Mesodermal cell (in vitro differentiated cells): Measurements from ENCODE around the gene PHF11.
"Not testable (repeated sequence)": the region's sequence is repeated elsewhere in the genome, so short reads cannot be mapped to it uniquely, and the experiment has no call there.

Experiments used
- H3K27ac ChIP-seq: 2 replicates; pipeline ENCODE4 v1.7.0; 2013; ENCODE audit warnings: mild to moderate bottlenecking, low read depth, low read length, moderate library complexity; ENCODE audit not compliant: severe bottlenecking
- H3K36me3 ChIP-seq: 2 replicates; pipeline ENCODE4 v1.7.1; 2013; ENCODE audit warnings: mild to moderate bottlenecking, low read length, moderate library complexity; ENCODE audit not compliant: control insufficient read depth, insufficient read depth
- H3K4me1 ChIP-seq: one replicate; pipeline ENCODE4 v1.7.1; 2013; ENCODE audit warnings: mild to moderate bottlenecking, low read length; ENCODE audit not compliant: insufficient read depth, control insufficient read depth, poor library complexity, severe bottlenecking
- H3K4me3 ChIP-seq: 2 replicates; pipeline ENCODE4 v1.7.0; 2013; ENCODE audit warnings: low read length, control low read depth, mild to moderate bottlenecking; ENCODE audit not compliant: insufficient read depth, poor library complexity, severe bottlenecking; ENCODE audit errors: extremely low read depth
- H3K9me3 ChIP-seq: 2 replicates; pipeline ENCODE4 v1.7.1; 2013; ENCODE audit warnings: mild to moderate bottlenecking, low read length, moderate library complexity; ENCODE audit not compliant: control insufficient read depth
- WGBS, 2 experiments: methylation state at CpG; one replicate each; pipeline ENCODE4 v1.1.5; 2013; ENCODE audit warnings: missing lambda C conversion rate in 2 of 2; ENCODE audit not compliant: insufficient coverage in 2 of 2; 5-methylcytosine and 5-hydroxymethylcytosine counted together

Gene PHF11

DNA sequence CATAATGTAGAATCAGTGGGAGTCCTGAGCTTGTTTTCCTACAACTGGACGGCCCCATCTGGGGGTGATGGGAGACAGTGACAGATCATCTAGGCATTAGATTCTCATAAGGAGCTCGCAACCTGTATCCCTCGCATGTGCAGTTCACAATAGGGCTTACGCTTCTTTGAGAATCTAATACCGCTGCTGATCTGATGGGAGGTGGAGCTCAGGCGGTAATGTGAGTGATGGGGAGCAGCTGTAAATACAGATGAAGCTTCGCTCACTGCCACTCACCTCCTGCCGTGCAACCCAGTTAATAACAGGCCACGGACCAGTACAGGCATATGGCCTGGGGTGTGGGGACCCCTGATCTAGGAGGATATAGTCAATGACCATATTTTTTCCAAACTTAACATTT is 50.8 kb downstream of the PHF11 start:
- H3K4me3 ChIP-seq = no peak overlapping the region
- peaks cover 46% of the 10 kb centered on the region for H3K36me3 ChIP-seq
- no peaks in the 10 kb centered on the region for H3K9me3 ChIP-seq
- H3K4me1 ChIP-seq = peaks cover under 1% of the 10 kb centered on the region
- H3K27ac ChIP-seq = no peak overlapping the region
- WGBS, 2 experiments = 92 to 96% methylated on average over 5 to 7 of the region's 9 CpGs

DNA sequence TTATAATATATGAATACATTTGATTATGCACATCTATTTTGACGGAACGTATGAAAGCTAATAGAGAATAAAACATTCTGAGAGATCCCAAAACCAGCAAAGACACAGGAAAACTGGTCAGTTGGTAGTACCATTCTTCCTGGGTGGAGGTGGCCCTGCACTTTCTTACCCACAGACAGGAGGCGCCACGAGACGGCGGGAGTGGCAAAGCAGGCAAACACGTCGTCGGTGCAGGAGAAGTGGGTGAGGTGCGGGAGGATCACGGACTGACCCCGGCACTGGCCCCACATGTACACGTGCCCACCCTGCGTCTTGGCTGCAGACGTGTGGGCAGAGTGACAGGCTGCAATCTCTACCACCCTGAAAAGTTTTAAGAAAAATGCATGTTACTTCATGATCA is 53.5 kb downstream of the PHF11 start:
- H3K27ac ChIP-seq = no peak overlapping the region
- no peaks in the 10 kb centered on the region for H3K9me3 ChIP-seq
- H3K4me1 ChIP-seq = no peaks in the 10 kb centered on the region
- H3K36me3 ChIP-seq = peaks cover 49% of the 10 kb centered on the region
- 90 to 91% methylated on average over 8 to 9 of the region's 15 CpGs for WGBS, 2 experiments
- no peak overlapping the region for H3K4me3 ChIP-seq

DNA sequence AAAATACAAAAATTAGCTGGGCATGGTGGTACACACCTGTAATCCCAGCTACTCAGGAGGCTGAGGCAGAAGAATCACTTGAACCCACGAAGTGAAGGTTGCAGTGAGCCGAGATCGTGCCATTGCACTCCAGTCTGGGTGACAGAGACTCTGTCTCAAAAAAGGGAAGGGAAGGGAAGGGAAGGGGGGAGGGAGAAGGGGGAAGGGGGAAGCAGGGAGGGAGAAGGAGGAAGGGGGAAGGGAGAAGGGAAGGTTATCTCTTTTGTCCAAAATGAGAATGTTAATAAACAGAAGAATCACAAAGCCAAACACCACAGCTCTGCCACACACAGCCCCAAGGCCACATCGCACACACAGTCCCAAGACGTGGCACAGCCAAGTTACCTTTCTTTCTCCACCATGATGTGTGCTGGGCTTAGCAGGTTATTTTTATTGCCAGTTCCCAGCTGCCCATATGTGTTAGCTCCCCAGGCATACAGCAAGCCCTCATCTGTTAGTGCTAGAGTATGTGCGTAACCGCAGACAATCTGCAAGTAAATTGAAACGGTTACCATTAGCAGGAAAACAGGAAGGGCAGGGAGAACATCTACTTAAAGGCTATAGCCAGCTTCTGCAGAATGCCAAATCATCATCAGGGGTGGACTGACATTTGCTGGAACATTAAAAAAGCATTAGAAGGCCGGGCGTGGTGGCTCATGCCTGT is 55.3 kb downstream of the PHF11 start:
- Histone ChIP-seq H3K9me3 (no peaks in the 10 kb centered on the region), H3K27ac (no peak overlapping the region), H3K4me1 (no peaks in the 10 kb centered on the region), H3K36me3 (peaks cover 57% of the 10 kb centered on the region), H3K4me3 (no peak overlapping the region)
- WGBS, 2 experiments = 92 to 95% methylated on average over 7 to 10 of the region's 10 CpGs

DNA sequence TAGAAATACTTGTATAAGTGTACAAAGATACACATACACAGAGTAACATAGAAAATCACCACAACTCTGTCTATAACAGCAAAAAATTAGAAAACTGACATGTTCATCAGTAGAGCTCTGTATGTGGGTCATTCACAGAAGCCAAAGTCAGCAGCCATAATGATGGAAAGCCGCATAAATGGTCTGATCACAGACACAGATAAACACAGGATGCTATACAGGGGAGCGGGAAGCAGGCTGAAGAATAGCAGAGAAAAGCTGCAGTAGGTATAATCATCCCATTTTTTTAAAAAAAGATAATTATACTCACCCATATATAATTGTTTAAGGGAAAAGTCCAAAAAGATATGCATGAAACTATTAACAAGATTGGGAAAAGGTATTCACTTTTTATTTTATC is 58.1 kb downstream of the PHF11 start:
- Histone ChIP-seq H3K9me3 (no peaks in the 10 kb centered on the region), H3K27ac (no peak overlapping the region), H3K4me3 (no peak overlapping the region), H3K36me3 (peaks cover 58% of the 10 kb centered on the region), H3K4me1 (no peaks in the 10 kb centered on the region)
- WGBS, 2 experiments = 67 to 100% methylated on average over 1 of the region's 2 CpGs

DNA sequence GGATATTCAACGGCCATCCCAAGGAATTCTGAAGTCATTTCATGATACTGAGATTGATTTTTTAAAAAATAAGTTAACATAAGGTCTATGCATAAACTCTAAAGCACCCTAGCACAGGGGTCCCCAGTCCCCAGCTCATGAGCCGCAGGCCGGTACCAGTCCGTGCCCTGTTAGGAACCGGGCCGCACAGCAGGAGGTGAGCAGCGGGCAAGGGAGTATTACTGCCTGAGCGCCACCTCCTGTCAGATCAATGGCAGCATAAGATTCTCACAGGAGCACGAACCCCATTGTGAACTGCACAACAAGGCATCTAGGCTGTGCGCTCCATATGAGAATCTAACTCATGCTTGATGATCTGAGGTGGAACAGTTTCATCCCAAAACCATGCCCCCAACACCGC is 58.6 kb downstream of the PHF11 start:
- peaks cover 59% of the 10 kb centered on the region for H3K36me3 ChIP-seq
- WGBS, 2 experiments = 88 to 93% methylated on average over 9 to 10 of the region's 11 CpGs
- H3K9me3 ChIP-seq = no peaks in the 10 kb centered on the region
- H3K27ac ChIP-seq = no peak overlapping the region
- H3K4me3 ChIP-seq = no peak overlapping the region
- no peaks in the 10 kb centered on the region for H3K4me1 ChIP-seq

DNA sequence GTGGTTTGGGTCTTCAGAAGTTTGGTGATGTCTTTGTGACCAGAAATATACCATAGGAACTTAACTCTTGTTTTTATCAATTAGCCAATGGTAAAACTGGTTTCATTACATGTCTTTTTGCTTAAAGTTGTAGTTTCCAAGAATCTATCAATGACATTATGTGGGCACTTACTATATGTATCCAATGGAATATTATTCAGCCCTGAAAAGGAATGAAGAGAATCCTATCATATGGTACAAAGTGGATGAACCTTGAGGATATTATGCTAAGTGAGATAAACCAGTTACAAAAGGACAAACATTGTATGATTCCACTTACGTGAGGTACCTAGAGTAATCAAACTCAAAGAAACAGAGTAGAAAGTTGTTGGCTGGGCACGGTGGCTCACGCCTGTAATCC is 63.3 kb downstream of the PHF11 start:
- Histone ChIP-seq H3K27ac (no peak overlapping the region), H3K9me3 (no peaks in the 10 kb centered on the region), H3K36me3 (peaks cover 65% of the 10 kb centered on the region), H3K4me1 (no peaks in the 10 kb centered on the region), H3K4me3 (no peak overlapping the region)
- 97% methylated on average over 3 of the region's 3 CpGs; no CpG with 5 or more reads in 1 of the 2 experiments for WGBS, 2 experiments

GRCh38 chr13:49560270-49561061 is 64.7 kb downstream of the PHF11 start:
- Histone ChIP-seq H3K36me3 (peaks cover 61% of the 10 kb centered on the region), H3K27ac (no peak overlapping the region), H3K4me1 (no peaks in the 10 kb centered on the region), H3K9me3 (no peaks in the 10 kb centered on the region), H3K4me3 (no peak overlapping the region)
- WGBS, 2 experiments = 87 to 100% methylated on average over 3 of the region's 10 CpGs

GRCh38 chr13:49561062-49561410 is 65.3 kb downstream of the PHF11 start:
- no peak overlapping the region for H3K27ac ChIP-seq

DNA sequence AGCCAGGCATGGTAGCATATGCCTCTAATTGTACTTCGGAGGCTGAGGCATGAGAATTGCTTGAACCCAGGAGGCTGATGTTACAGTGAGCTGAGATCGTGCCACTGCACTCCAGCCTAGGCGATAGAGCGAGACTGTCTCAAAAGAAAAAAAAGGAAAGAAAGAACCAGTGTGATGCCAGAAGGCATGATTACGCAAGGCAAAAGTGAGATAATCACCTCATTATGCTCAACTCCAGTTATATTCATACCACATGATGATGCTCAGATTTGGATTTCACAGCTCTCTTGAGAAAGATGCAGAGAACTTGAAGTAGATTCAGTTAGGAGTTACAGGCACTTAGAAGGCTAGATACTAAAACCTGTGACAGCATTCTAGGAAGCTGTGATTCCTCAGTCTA is 67.8 kb downstream of the PHF11 start:
- H3K9me3 ChIP-seq = no peaks in the 10 kb centered on the region
- no peak overlapping the region for H3K27ac ChIP-seq
- peaks cover 55% of the 10 kb centered on the region for H3K36me3 ChIP-seq
- 82 to 86% methylated on average over 3 to 4 of the region's 5 CpGs for WGBS, 2 experiments
- H3K4me1 ChIP-seq = no peaks in the 10 kb centered on the region
- no peak overlapping the region for H3K4me3 ChIP-seq

More at GRCh38 chr13:49561062-49561410, 65.3 kb downstream of the PHF11 start:
- no peak overlapping the region for H3K4me3 ChIP-seq
- WGBS, 2 experiments = 93% methylated on average over 2 of the region's 3 CpGs
- no peaks in the 10 kb centered on the region for H3K9me3 ChIP-seq
- peaks cover 57% of the 10 kb centered on the region for H3K36me3 ChIP-seq
- no peaks in the 10 kb centered on the region for H3K4me1 ChIP-seq

DNA sequence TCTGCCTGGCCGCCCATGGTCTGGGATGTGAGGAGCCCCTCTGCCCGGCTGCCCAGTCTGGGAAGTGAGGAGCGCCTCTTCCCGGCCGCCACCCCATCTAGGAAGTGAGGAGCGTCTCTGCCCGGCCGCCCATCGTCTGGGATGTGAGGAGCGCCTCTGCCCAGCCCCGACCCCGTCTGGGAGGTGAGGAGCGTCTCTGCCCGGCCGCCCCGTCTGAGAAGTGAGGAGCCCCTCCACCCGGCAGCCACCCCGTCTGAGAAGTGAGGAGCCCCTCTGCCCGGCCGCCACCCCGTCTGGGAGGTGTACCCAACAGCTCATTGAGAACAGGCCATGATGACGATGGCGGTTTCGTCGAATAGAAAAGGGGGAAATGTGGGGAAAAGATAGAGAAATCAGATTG is 69.7 kb downstream of the PHF11 start:
- 96% methylated on average over 7 of the region's 25 CpGs; no CpG with 5 or more reads in 1 of the 2 experiments for whole genome bisulfite sequencing, 2 experiments
- H3K4me1 ChIP-seq = not testable (repeated sequence)
- peaks cover 35% of the 10 kb centered on the region for H3K36me3 ChIP-seq

GRCh38 chr13:49566461-49566860 is 70.7 kb downstream of the PHF11 start:
- Histone ChIP-seq H3K4me1 (no peaks in the 10 kb centered on the region), H3K9me3 (no peaks in the 10 kb centered on the region), H3K36me3 (peaks cover 33% of the 10 kb centered on the region), H3K4me3 (no peak overlapping the region), H3K27ac (no peak overlapping the region)
- 90 to 98% methylated on average over 3 of the region's 4 CpGs for WGBS, 2 experiments

More for the DNA sequence above, 69.7 kb downstream of the PHF11 start:
- not testable (repeated sequence) for H3K9me3 ChIP-seq, H3K27ac ChIP-seq, H3K4me3 ChIP-seq
